HG03280 (cell line): Measurements from ENCODE around the gene APCDD1.

Experiments
- ATAC-seq: cut with Tn5 transposase; IDR thresholded peaks from one replicate; pipeline ENCODE4 v1.9.1; 2021; ENCODE audit warnings: mild to moderate bottlenecking, moderate library complexity; ENCODE audit not compliant: unreplicated experiment

APCDD1 gene

GRCh38 chr18:10430677-10431076 lies 23.8 kb upstream of the APCDD1 start:
- no peak for ATAC-seq

- no peak for ATAC-seq
Observed at GRCh38 chr18:10431680-10432079, 22.8 kb upstream of the APCDD1 start.

- ATAC-seq = no peak
Observed at GRCh38 chr18:10432781-10433180, 21.7 kb upstream of the APCDD1 start.

- no peak for ATAC-seq
Observed at GRCh38 chr18:10436160-10436559, 18.3 kb upstream of the APCDD1 start.

- no peak for ATAC-seq
Observed at GRCh38 chr18:10437837-10438236, 16.6 kb upstream of the APCDD1 start.

- no peak for ATAC-seq
Observed at GRCh38 chr18:10439898-10440297, 14.5 kb upstream of the APCDD1 start.

GRCh38 chr18:10440884-10441283 lies 13.6 kb upstream of the APCDD1 start:
- ATAC-seq = no peak

- ATAC-seq = no peak
Observed at GRCh38 chr18:10441472-10441871, 13.0 kb upstream of the APCDD1 start.

- no peak for ATAC-seq
Observed at GRCh38 chr18:10442551-10442971, 11.9 kb upstream of the APCDD1 start.

GRCh38 chr18:10443001-10443400 lies 11.4 kb upstream of the APCDD1 start:
- no peak for ATAC-seq

- no peak for ATAC-seq
Observed at GRCh38 chr18:10444314-10445006, 10.0 kb upstream of the APCDD1 start.

GRCh38 chr18:10449396-10449795 lies 5.0 kb upstream of the APCDD1 start:
- no peak for ATAC-seq

GRCh38 chr18:10450986-10451385 lies 3.4 kb upstream of the APCDD1 start:
- no peak for ATAC-seq

- ATAC-seq = no peak
Observed at GRCh38 chr18:10453261-10453805, 1.1 kb upstream of the APCDD1 start.

GRCh38 chr18:10454681-10455557 lies 484 bp downstream of the APCDD1 start:
- ATAC-seq = no peak

GRCh38 chr18:10455726-10456453 lies 1.5 kb downstream of the APCDD1 start:
- no peak for ATAC-seq

- ATAC-seq = no peak
Observed at GRCh38 chr18:10456718-10457117, 2.3 kb downstream of the APCDD1 start.

- ATAC-seq = no peak
Observed at GRCh38 chr18:10457128-10457527, 2.7 kb downstream of the APCDD1 start.

- ATAC-seq = no peak
Observed at GRCh38 chr18:10457767-10458166, 3.3 kb downstream of the APCDD1 start.

- no peak for ATAC-seq
Observed at GRCh38 chr18:10458691-10459090, 4.3 kb downstream of the APCDD1 start.

- ATAC-seq = no peak
Observed at GRCh38 chr18:10459587-10459986, 5.2 kb downstream of the APCDD1 start.
